CD4-positive, alpha-beta memory T cell (primary cell): Measurements from ENCODE around the gene SPATA31D1. TPM values are rescaled to one million over a fixed set of nuclear protein-coding genes. Genes with fewer than 3 reads are reported as not detected.

Source experiments
- CTCF ChIA-PET: fragments of 350-600 bp; sonication (Branson Sonifier 250); formaldehyde crosslinking; loops from one replicate; lab custom pipeline; 2021; ENCODE audit warnings: inconsistent platforms; ENCODE audit not compliant: partially characterized antibody; lab: Charles Lee
- POLR2A ChIA-PET: fragments of 350-600 bp; sonication (Branson Sonifier 250); formaldehyde crosslinking; loops from one replicate; lab custom pipeline; 2021; ENCODE audit not compliant: partially characterized antibody; lab: Charles Lee
- DNase-seq, 5 donors: peaks; one replicate each; pipeline versions ENCODE4 v3.0.0 to v3.0.0-alpha.2; 2020 to 2022; ENCODE audit warnings: mixed read lengths in 1 of 5
- H3K27ac ChIP-seq: one replicate; pipeline ENCODE4 v1.7.0; 2013; ENCODE audit warnings: low read depth, low read length
- H3K27me3 ChIP-seq: 2 replicates; pipeline ENCODE4 v1.7.0; 2013; ENCODE audit warnings: mild to moderate bottlenecking, low read length, moderate library complexity; ENCODE audit not compliant: insufficient read depth
- H3K36me3 ChIP-seq: 2 replicates; pipeline ENCODE4 v1.7.0; 2013; ENCODE audit warnings: mild to moderate bottlenecking, low read length, moderate library complexity; ENCODE audit not compliant: insufficient read depth
- H3K4me1 ChIP-seq: 2 replicates; pipeline ENCODE4 v1.7.0; 2013; ENCODE audit warnings: mild to moderate bottlenecking, low read length, moderate library complexity; ENCODE audit not compliant: insufficient read depth
- H3K4me3 ChIP-seq, 2 donors: one replicate each; pipeline ENCODE4 v1.7.0; 2013; ENCODE audit warnings: low read length in 2 of 2, mild to moderate bottlenecking in 1 of 2
- H3K9me3 ChIP-seq, 2 donors: one replicate each; pipeline ENCODE4 v1.7.0; 2013; ENCODE audit warnings: low read length in 2 of 2, control low read depth in 1 of 2; ENCODE audit not compliant: control insufficient read depth in 1 of 2
- H3K27ac Mint-ChIP-seq, 7 donors: one replicate each; pipeline ENCODE4 v1.8.0; 2020 to 2021; ENCODE audit warnings: mixed read lengths in 7 of 7, mild to moderate bottlenecking in 6 of 7, inconsistent platforms in 3 of 7, moderate library complexity in 3 of 7
- H3K27me3 Mint-ChIP-seq, 2 donors: one replicate each; pipeline ENCODE4 v1.8.0; 2020 to 2021; ENCODE audit warnings: mixed read lengths in 2 of 2
- H3K36me3 Mint-ChIP-seq, 2 donors: one replicate each; pipeline ENCODE4 v1.8.0; 2020 to 2021; ENCODE audit warnings: mixed read lengths in 2 of 2, inconsistent platforms in 1 of 2, mild to moderate bottlenecking in 1 of 2
- H3K4me1 Mint-ChIP-seq, 4 donors: one replicate each; pipeline ENCODE4 v1.8.0; 2020 to 2021; ENCODE audit warnings: mixed read lengths in 4 of 4, mild to moderate bottlenecking in 1 of 4
- H3K4me3 Mint-ChIP-seq, 8 donors: one replicate each; pipeline ENCODE4 v1.8.0; 2020 to 2021; ENCODE audit warnings: mixed read lengths in 8 of 8, mild to moderate bottlenecking in 7 of 8, moderate library complexity in 6 of 8, inconsistent platforms in 3 of 8
- H3K9me3 Mint-ChIP-seq, 8 donors: one replicate each; pipeline ENCODE4 v1.8.0; 2020 to 2021; ENCODE audit warnings: mixed read lengths in 8 of 8, mild to moderate bottlenecking in 5 of 8, inconsistent platforms in 3 of 8, moderate library complexity in 1 of 8
- intact Hi-C: fragments of 100-400 bp; cut with micrococcal nuclease; formaldehyde crosslinking; loops from one replicate; pipeline ENCODE4 v1.15.1; 2023
- polyA plus RNA-seq, 2 donors: library from polyadenylated mRNA; unstranded; fragments of 300-500 nt; fragmentation: Illumina TruSeq; gene quantifications; one replicate each; pipeline ENCODE4 v1.2.3, GENCODE V29; 2021
- total RNA-seq, 2 experiments: library from RNA; stranded (reverse); gene quantifications; one replicate each; pipeline ENCODE4 v1.2.3, GENCODE V29; 2021

SPATA31D1 gene
- total and polyA plus RNA-seq, 4 experiments from 2014 or later = not detected

- no peaks in the 10 kb centered on the region for H3K27me3 ChIP-seq
- H3K27ac ChIP-seq = no peak overlapping the region
- DNase-seq = no peak
- H3K36me3 Mint-ChIP-seq = no peaks in the 10 kb centered on the region
- intact Hi-C loops = no loop called here
- no peaks in the 10 kb centered on the region for H3K27me3 Mint-ChIP-seq
- no peaks in the 10 kb centered on the region for H3K4me1 ChIP-seq
- ChIA-PET POLR2A (no interaction called here), CTCF (no interaction called here)
- peaks cover 0 to 3% (median 2%) of the 10 kb centered on the region in 8 donors for H3K9me3 Mint-ChIP-seq
- H3K4me3 Mint-ChIP-seq = no peak overlapping the region
- no peaks in the 10 kb centered on the region for H3K9me3 ChIP-seq
- no peak overlapping the region for H3K4me3 ChIP-seq
- H3K36me3 ChIP-seq = no peaks in the 10 kb centered on the region
- H3K4me1 Mint-ChIP-seq = no peaks in the 10 kb centered on the region
- H3K27ac Mint-ChIP-seq = no peak overlapping the region
These were observed 2.5 kb upstream of the SPATA31D1 start for GRCh38 chr9:81986051-81986450.

- peaks cover 0 to 14% (median 4%) of the 10 kb centered on the region in 8 donors for H3K9me3 Mint-ChIP-seq
- intact Hi-C loops = no loop called here
- no peaks in the 10 kb centered on the region for H3K36me3 ChIP-seq
- ChIA-PET CTCF (no interaction called here), POLR2A (no interaction called here)
- no peaks in the 10 kb centered on the region for H3K4me1 ChIP-seq
- no peaks in the 10 kb centered on the region for H3K36me3 Mint-ChIP-seq
- no peak overlapping the region for H3K27ac ChIP-seq
- H3K27me3 ChIP-seq = no peaks in the 10 kb centered on the region
- no peak overlapping the region for H3K4me3 ChIP-seq
- no peaks in the 10 kb centered on the region for H3K9me3 ChIP-seq
- DNase-seq = no peak
- H3K4me1 Mint-ChIP-seq = no peaks in the 10 kb centered on the region
- no peak overlapping the region for H3K4me3 Mint-ChIP-seq
- H3K27ac Mint-ChIP-seq = no peak overlapping the region
- no peaks in the 10 kb centered on the region for H3K27me3 Mint-ChIP-seq
These were observed 1.1 kb downstream of the SPATA31D1 start for GRCh38 chr9:81989700-81990099.

- Mint-ChIP-seq H3K9me3 (peaks cover 0 to 15% (median 9%) of the 10 kb centered on the region in 8 donors), H3K4me3 (no peak overlapping the region), H3K27me3 (no peaks in the 10 kb centered on the region), H3K4me1 (no peaks in the 10 kb centered on the region), H3K27ac (no peak overlapping the region), H3K36me3 (no peaks in the 10 kb centered on the region)
- Histone ChIP-seq H3K27me3 (no peaks in the 10 kb centered on the region), H3K4me1 (no peaks in the 10 kb centered on the region), H3K9me3 (no peaks in the 10 kb centered on the region), H3K27ac (no peak overlapping the region), H3K36me3 (no peaks in the 10 kb centered on the region), H3K4me3 (no peak overlapping the region)
- CTCF ChIA-PET = no interaction called here
- intact Hi-C loops = no loop called here
- no peak for DNase-seq
- POLR2A ChIA-PET = no interaction called here
These were observed 5.1 kb downstream of the SPATA31D1 start for GRCh38 chr9:81993656-81994055.

GRCh38 chr9:81999806-82000205 is 11.2 kb downstream of the SPATA31D1 start:
- Histone ChIP-seq H3K27ac (no peak overlapping the region), H3K4me3 (no peak overlapping the region), H3K36me3 (no peaks in the 10 kb centered on the region), H3K9me3 (no peaks in the 10 kb centered on the region), H3K4me1 (no peaks in the 10 kb centered on the region), H3K27me3 (no peaks in the 10 kb centered on the region)
- no peak for DNase-seq
- peaks cover 0 to 12% (median 2%) of the 10 kb centered on the region in 8 donors for H3K9me3 Mint-ChIP-seq
- POLR2A ChIA-PET = no interaction called here
- H3K36me3 Mint-ChIP-seq = no peaks in the 10 kb centered on the region
- H3K4me1 Mint-ChIP-seq = no peaks in the 10 kb centered on the region
- intact Hi-C loops = no loop called here
- no peaks in the 10 kb centered on the region for H3K27me3 Mint-ChIP-seq
- CTCF ChIA-PET = no interaction called here
- H3K4me3 Mint-ChIP-seq = no peak overlapping the region
- H3K27ac Mint-ChIP-seq = no peak overlapping the region

GRCh38 chr9:82010711-82011110 is 22.1 kb downstream of the SPATA31D1 start:
- Mint-ChIP-seq H3K4me3 (no peak overlapping the region), H3K36me3 (no peaks in the 10 kb centered on the region), H3K27ac (no peak overlapping the region), H3K9me3 (peaks cover 0 to 16% (median 5%) of the 10 kb centered on the region in 8 donors), H3K27me3 (no peaks in the 10 kb centered on the region), H3K4me1 (no peaks in the 10 kb centered on the region)
- no peak overlapping the region for H3K4me3 ChIP-seq
- H3K9me3 ChIP-seq = no peaks in the 10 kb centered on the region
- no peaks in the 10 kb centered on the region for H3K27me3 ChIP-seq
- CTCF ChIA-PET = no interaction called here
- DNase-seq = no peak
- POLR2A ChIA-PET = no interaction called here
- intact Hi-C loops = no loop called here
- no peaks in the 10 kb centered on the region for H3K36me3 ChIP-seq
- H3K27ac ChIP-seq = no peak overlapping the region
- no peaks in the 10 kb centered on the region for H3K4me1 ChIP-seq

GRCh38 chr9:82011133-82011532 is 22.6 kb downstream of the SPATA31D1 start:
- Histone ChIP-seq H3K4me3 (no peak overlapping the region), H3K27ac (no peak overlapping the region), H3K27me3 (no peaks in the 10 kb centered on the region), H3K36me3 (no peaks in the 10 kb centered on the region), H3K9me3 (no peaks in the 10 kb centered on the region), H3K4me1 (no peaks in the 10 kb centered on the region)
- H3K4me1 Mint-ChIP-seq = no peaks in the 10 kb centered on the region
- ChIA-PET CTCF (no interaction called here), POLR2A (no interaction called here)
- DNase-seq = no peak
- H3K36me3 Mint-ChIP-seq = no peaks in the 10 kb centered on the region
- no peaks in the 10 kb centered on the region for H3K27me3 Mint-ChIP-seq
- intact Hi-C loops = no loop called here
- no peak overlapping the region for H3K4me3 Mint-ChIP-seq
- no peak overlapping the region for H3K27ac Mint-ChIP-seq
- peaks cover 0 to 16% (median 5%) of the 10 kb centered on the region in 8 donors for H3K9me3 Mint-ChIP-seq

GRCh38 chr9:82012276-82012675 is 23.7 kb downstream of the SPATA31D1 start:
- no peaks in the 10 kb centered on the region for H3K27me3 Mint-ChIP-seq
- intact Hi-C loops = no loop called here

GRCh38 chr9:82020331-82020730 is 31.8 kb downstream of the SPATA31D1 start:
- H3K27me3 Mint-ChIP-seq = no peaks in the 10 kb centered on the region
- H3K27ac ChIP-seq = no peak overlapping the region
- no peak overlapping the region for H3K27ac Mint-ChIP-seq
- no peaks in the 10 kb centered on the region for H3K36me3 Mint-ChIP-seq
- POLR2A ChIA-PET = no interaction called here
- no peak overlapping the region for H3K4me3 Mint-ChIP-seq
- H3K36me3 ChIP-seq = no peaks in the 10 kb centered on the region
- no peak overlapping the region for H3K4me3 ChIP-seq
- H3K9me3 ChIP-seq = no peaks in the 10 kb centered on the region
- DNase-seq = no peak
- CTCF ChIA-PET = no interaction called here
- peaks cover 2 to 21% (median 10%) of the 10 kb centered on the region in 8 donors for H3K9me3 Mint-ChIP-seq
- intact Hi-C loops = no loop called here
- H3K4me1 ChIP-seq = no peaks in the 10 kb centered on the region
- H3K27me3 ChIP-seq = no peaks in the 10 kb centered on the region
- H3K4me1 Mint-ChIP-seq = no peaks in the 10 kb centered on the region

More at GRCh38 chr9:82012276-82012675, 23.7 kb downstream of the SPATA31D1 start:
- POLR2A ChIA-PET = no interaction called here
- no peak for DNase-seq
- Mint-ChIP-seq H3K4me1 (no peaks in the 10 kb centered on the region), H3K9me3 (peaks cover 0 to 16% (median 7%) of the 10 kb centered on the region in 8 donors), H3K27ac (no peak overlapping the region), H3K4me3 (no peak overlapping the region), H3K36me3 (no peaks in the 10 kb centered on the region)
- CTCF ChIA-PET = no interaction called here
- H3K27ac ChIP-seq = no peak overlapping the region
- H3K27me3 ChIP-seq = no peaks in the 10 kb centered on the region
- H3K4me3 ChIP-seq = no peak overlapping the region
- no peaks in the 10 kb centered on the region for H3K4me1 ChIP-seq
- H3K36me3 ChIP-seq = no peaks in the 10 kb centered on the region
- H3K9me3 ChIP-seq = no peaks in the 10 kb centered on the region
